GM12878 (cell line): Measurements from ENCODE around the gene CD2AP. TPM values are rescaled to one million over a fixed set of nuclear protein-coding genes. Genes with fewer than 3 reads are reported as not detected.

Experiments
- ATAC-seq: fragments of 200-7000 bp; cut with Tn5 transposase; 3 replicates; pipeline ENCODE4 v1.9.1; 2020; ENCODE audit warnings: mild to moderate bottlenecking, moderate library complexity
- BruUV-seq: library from RNA; stranded (reverse); fragments of 400-500 nt; replicated peaks from 2 replicates; lab custom pipeline; 2021; lab: Mats Ljungman, UMichigan
- CTCF ChIA-PET: fragments of 300-600 bp; sonication (Branson Sonifier 250); formaldehyde crosslinking; extraction: SDS; loops from one replicate; lab custom pipeline; 2021; ENCODE audit warnings: inconsistent platforms; lab: Yijun Ruan, JAX
- POLR2A ChIA-PET: fragments of 350-600 bp; formaldehyde crosslinking; extraction: SDS; loops from one replicate; lab custom pipeline; 2021; ENCODE audit warnings: inconsistent platforms; lab: Charles Lee
- RAD21 ChIA-PET: fragments of 300-600 bp; sonication (Branson Sonifier 250); formaldehyde crosslinking; loops from one replicate; lab custom pipeline; 2023; ENCODE audit warnings: antibody characterized with exemption; ENCODE audit not compliant: unreplicated experiment; lab: Charles Lee
- SMC1A ChIA-PET: fragments of 300-600 bp; sonication (Branson Sonifier 250); formaldehyde crosslinking; loops from one replicate; lab custom pipeline; 2023; ENCODE audit not compliant: unreplicated experiment, uncharacterized antibody; lab: Charles Lee
- DNase-seq: peaks from one replicate; pipeline ENCODE4 v3.0.0-alpha.2; 2011; ENCODE audit warnings: low read depth, low spot score
- FAIRE-seq: peaks from 3 replicates; lab custom pipeline; 2011; peaks lifted over from hg19 to GRCh38; lab: Jason Lieb, UNC
- H2AFZ ChIP-seq: 2 replicates; pipeline ENCODE4 v1.6.0; 2011; ENCODE audit warnings: low read depth, low read length, control low read depth; ENCODE audit not compliant: control insufficient read depth
- H3K27ac ChIP-seq: 2 replicates; pipeline ENCODE4 v1.5.1; 2011; ENCODE audit warnings: control low read depth; ENCODE audit not compliant: control insufficient read depth, insufficient read depth
- H3K27me3 ChIP-seq, 2 experiments: replicated peaks in 1 of 2; 2 replicates each; pipeline versions ENCODE4 v1.6.0 to v1.6.1; 2011; ENCODE audit warnings: low read length in 1 of 2; ENCODE audit not compliant: control insufficient read depth in 2 of 2, insufficient read depth in 2 of 2
- H3K36me3 ChIP-seq, 2 experiments: 2 replicates each; pipeline ENCODE4 v1.5.1; 2011; ENCODE audit warnings: low read length in 1 of 2; ENCODE audit not compliant: control insufficient read depth in 2 of 2, insufficient read depth in 2 of 2
- H3K4me1 ChIP-seq: 2 replicates; pipeline ENCODE4 v1.6.1; 2011; ENCODE audit warnings: mild to moderate bottlenecking, low read length, moderate library complexity, mixed read lengths; ENCODE audit not compliant: control insufficient read depth, insufficient read depth
- H3K4me2 ChIP-seq: 2 replicates; pipeline ENCODE4 v1.6.0; 2011; ENCODE audit warnings: control low read depth; ENCODE audit not compliant: control insufficient read depth, insufficient read depth
- H3K4me3 ChIP-seq: fragments of 200-600 bp; sonication (generic); 2 replicates; pipeline ENCODE4 v1.5.1; 2016
- H3K79me2 ChIP-seq: 2 replicates; pipeline ENCODE4 v1.6.0; 2011; ENCODE audit warnings: low read length; ENCODE audit not compliant: control insufficient read depth, insufficient read depth
- H3K9ac ChIP-seq: 2 replicates; pipeline ENCODE4 v1.8.0; 2011; ENCODE audit warnings: low read length, control low read depth, mixed read lengths; ENCODE audit not compliant: control insufficient read depth, insufficient read depth
- H3K9me3 ChIP-seq: replicated peaks from 3 replicates; pipeline ENCODE4 v1.5.1; 2011; ENCODE audit warnings: mild to moderate bottlenecking, low read length; ENCODE audit not compliant: control insufficient read depth, insufficient read depth
- H4K20me1 ChIP-seq: 2 replicates; pipeline ENCODE4 v1.6.0; 2011; ENCODE audit not compliant: control insufficient read depth, insufficient read depth
- BMI1 ChIP-seq: fragments of 450-650 bp; IDR thresholded peaks from 2 replicates; pipeline ENCODE4 v1.6.1; 2016; ENCODE audit warnings: mild to moderate bottlenecking, moderate library complexity, borderline replicate concordance
- BRCA1 ChIP-seq: IDR thresholded peaks from 2 replicates; pipeline ENCODE4 v1.6.1; 2011; ENCODE audit warnings: low read depth, low read length, improper control_type of control experiment
- DPF2 ChIP-seq: fragments of 450-650 bp; IDR thresholded peaks from 2 replicates; pipeline ENCODE4 v1.6.1; 2017; ENCODE audit warnings: mild to moderate bottlenecking
- E4F1 ChIP-seq: fragments of 450-650 bp; IDR thresholded peaks from 2 replicates; pipeline ENCODE4 v1.6.1; 2018; ENCODE audit warnings: borderline replicate concordance, mild to moderate bottlenecking; ENCODE audit not compliant: partially characterized antibody
- IKZF1 ChIP-seq: fragments of 450-650 bp; conservative IDR thresholded peaks from 2 replicates; pipeline ENCODE4 v1.6.1; 2017; ENCODE audit warnings: antibody characterized with exemption, mild to moderate bottlenecking
- LARP7 ChIP-seq: fragments of 450-650 bp; IDR thresholded peaks from 2 replicates; pipeline ENCODE4 v1.6.1; 2017; ENCODE audit warnings: mild to moderate bottlenecking
- MTA2 ChIP-seq: fragments of 450-650 bp; IDR thresholded peaks from 2 replicates; pipeline ENCODE4 v1.6.1; 2016; ENCODE audit warnings: low read depth, mild to moderate bottlenecking, moderate library complexity
- MYC ChIP-seq: IDR thresholded peaks from 2 replicates; pipeline ENCODE4 v1.6.1; 2011; ENCODE audit warnings: mild to moderate bottlenecking, low read length, moderate library complexity, inconsistent platforms; ENCODE audit not compliant: insufficient read depth, insufficient replicate concordance, insufficient read length, severe bottlenecking
- NFXL1 ChIP-seq: fragments of 450-650 bp; IDR thresholded peaks from 2 replicates; pipeline ENCODE4 v1.6.1; 2017; ENCODE audit warnings: antibody characterized with exemption, mild to moderate bottlenecking, borderline replicate concordance
- NFYB ChIP-seq: IDR thresholded peaks from 2 replicates; pipeline ENCODE4 v1.6.1; 2011; ENCODE audit warnings: low read depth, mild to moderate bottlenecking, low read length, improper control_type of control experiment, moderate library complexity; ENCODE audit not compliant: insufficient read depth
- RBBP5 ChIP-seq: fragments of 200-600 bp; sonication (generic); conservative IDR thresholded peaks from 2 replicates; pipeline ENCODE4 v1.6.1; 2016
- WGBS: methylation state at CpG from one replicate; pipeline ENCODE4 v1.1.6; 2016; ENCODE audit warnings: low lambda C conversion rate; ENCODE audit not compliant: insufficient replicate concordance, insufficient coverage; ENCODE audit errors: missing lambda C conversion rate; 5-methylcytosine and 5-hydroxymethylcytosine counted together
- in situ Hi-C: fragments of 300-500 bp; cut with MboI; formaldehyde crosslinking; loops from 9 replicates; pipeline ENCODE4 v1.14.3; 2018; ENCODE audit warnings: mixed read lengths
- intact Hi-C: fragments of 100-400 bp; cut with micrococcal nuclease; formaldehyde crosslinking; loops from one replicate; pipeline ENCODE4 v1.14.2; 2022; ENCODE audit not compliant: unreplicated experiment
- polyA plus RNA-seq, 11 experiments: library from polyadenylated mRNA; depleted of rRNA in 4 of 11; unstranded in 6 of 11; stranded (reverse) in 5 of 11; fragments of >200 nt; fragmentation: Nextera tagmentation in 4 of 11; fragmentation: Illumina TruSeq in 1 of 11; extraction: Ambion mirVana in 4 of 11; extraction: Trizol in 1 of 11; gene quantifications; 1 replicate in 1 of 11; 2 replicates in 10 of 11; pipeline versions ENCODE4 v1.2.1 to v1.2.3, GENCODE V29; 2011 to 2016; ENCODE audit warnings: inconsistent platforms in 2 of 11, missing spikeins in 2 of 11, low read depth in 1 of 11
- total RNA-seq, 4 experiments: library from RNA; depleted of rRNA in 3 of 4; stranded (reverse); fragments of >200 nt in 3 of 4; fragmentation: Illumina TruSeq in 1 of 4; extraction: Trizol in 1 of 4; gene quantifications; 2 replicates each; pipeline versions ENCODE4 v1.2.1 to v1.2.3, GENCODE V29; 2013 to 2021
- TF ChIP-seq, protein P1 (sequence below): IDR thresholded peaks from 2 replicates; pipeline ENCODE4 v1.6.1; 2012; ENCODE audit warnings: mild to moderate bottlenecking, low read depth, low read length

CD2AP gene
- total and polyA plus RNA-seq, 10 of the 15 experiments (the other 5 are each of a cell fraction or from before 2014, with no cell fraction given) = 5.4 to 46.6 (median 20.9) TPM

- DNase-seq (no peak), FAIRE-seq (no peak), ATAC-seq (no peak)
- in situ Hi-C loops = no loop called here
- no peak overlapping the region for H3K27ac ChIP-seq
- H3K4me3 ChIP-seq = no peak overlapping the region
- H3K36me3 ChIP-seq = no peaks in the 10 kb centered on the region
- no peak overlapping the region for H3K4me2 ChIP-seq
- WGBS = 42% methylated on average over 2 of the region's 2 CpGs
- H3K9me3 ChIP-seq = no peaks in the 10 kb centered on the region
- ChIA-PET RAD21 (no interaction called here), SMC1A (interaction anchor here (2.5 kb wide), 1 partner anchor 86 kb away, joined by 15 read pairs; no protein-coding TSS in a partner anchor), CTCF (interaction anchor here (1.7 to 2.3 kb wide), 2 partner anchors 16 to 86 kb away, joined by 5 to 13 read pairs; no protein-coding TSS in a partner anchor), POLR2A (no interaction called here)
- intact Hi-C loops = loop anchor here (5.0 kb wide), 1 partner anchor 84 kb away; no protein-coding TSS in a partner anchor
- peaks cover 4% of the 10 kb centered on the region for H3K4me1 ChIP-seq
- no peaks in the 10 kb centered on the region for H4K20me1 ChIP-seq
- H3K27me3 ChIP-seq = no peaks in the 10 kb centered on the region
- H3K9ac ChIP-seq = no peak overlapping the region
- H3K79me2 ChIP-seq = no peaks in the 10 kb centered on the region
- no TSS peak for BruUV-seq
- TF ChIP-seq NFYB = no peak
- TF ChIP-seq RBBP5 = no peak
- no peak for TF ChIP-seq IKZF1
- TF ChIP-seq DPF2 = no peak
- TF ChIP-seq BMI1 = no peak
- TF ChIP-seq NFXL1 = no peak
- TF ChIP-seq E4F1 = no peak
- no peak for TF ChIP-seq BRCA1
- no peak for TF ChIP-seq MYC
- TF ChIP-seq, protein P1, sequence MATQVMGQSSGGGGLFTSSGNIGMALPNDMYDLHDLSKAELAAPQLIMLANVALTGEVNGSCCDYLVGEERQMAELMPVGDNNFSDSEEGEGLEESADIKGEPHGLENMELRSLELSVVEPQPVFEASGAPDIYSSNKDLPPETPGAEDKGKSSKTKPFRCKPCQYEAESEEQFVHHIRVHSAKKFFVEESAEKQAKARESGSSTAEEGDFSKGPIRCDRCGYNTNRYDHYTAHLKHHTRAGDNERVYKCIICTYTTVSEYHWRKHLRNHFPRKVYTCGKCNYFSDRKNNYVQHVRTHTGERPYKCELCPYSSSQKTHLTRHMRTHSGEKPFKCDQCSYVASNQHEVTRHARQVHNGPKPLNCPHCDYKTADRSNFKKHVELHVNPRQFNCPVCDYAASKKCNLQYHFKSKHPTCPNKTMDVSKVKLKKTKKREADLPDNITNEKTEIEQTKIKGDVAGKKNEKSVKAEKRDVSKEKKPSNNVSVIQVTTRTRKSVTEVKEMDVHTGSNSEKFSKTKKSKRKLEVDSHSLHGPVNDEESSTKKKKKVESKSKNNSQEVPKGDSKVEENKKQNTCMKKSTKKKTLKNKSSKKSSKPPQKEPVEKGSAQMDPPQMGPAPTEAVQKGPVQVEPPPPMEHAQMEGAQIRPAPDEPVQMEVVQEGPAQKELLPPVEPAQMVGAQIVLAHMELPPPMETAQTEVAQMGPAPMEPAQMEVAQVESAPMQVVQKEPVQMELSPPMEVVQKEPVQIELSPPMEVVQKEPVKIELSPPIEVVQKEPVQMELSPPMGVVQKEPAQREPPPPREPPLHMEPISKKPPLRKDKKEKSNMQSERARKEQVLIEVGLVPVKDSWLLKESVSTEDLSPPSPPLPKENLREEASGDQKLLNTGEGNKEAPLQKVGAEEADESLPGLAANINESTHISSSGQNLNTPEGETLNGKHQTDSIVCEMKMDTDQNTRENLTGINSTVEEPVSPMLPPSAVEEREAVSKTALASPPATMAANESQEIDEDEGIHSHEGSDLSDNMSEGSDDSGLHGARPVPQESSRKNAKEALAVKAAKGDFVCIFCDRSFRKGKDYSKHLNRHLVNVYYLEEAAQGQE = no peak
- no peak for TF ChIP-seq LARP7
- TF ChIP-seq MTA2 = no peak
- H2AFZ ChIP-seq = no peak overlapping the region
These were observed 170.4 kb downstream of the CD2AP start for GRCh38 chr6:47648031-47648430.
